Activated T-helper 9 cell treated with anti-CD3 and anti-CD28 coated beads, Interleukin-2, amount 50 U/mL, for 16 hours (primary cell): ENCODE results near the gene ZHX3.
"Not testable (repeated sequence)": the region's sequence is repeated elsewhere in the genome, so short reads cannot be mapped to it uniquely, and the experiment has no call there.

Source experiments
- DNase-seq: peaks from one replicate; pipeline ENCODE4 v3.0.0-alpha.2; 2020; ENCODE audit warnings: low read depth

The ZHX3 gene

DNA sequence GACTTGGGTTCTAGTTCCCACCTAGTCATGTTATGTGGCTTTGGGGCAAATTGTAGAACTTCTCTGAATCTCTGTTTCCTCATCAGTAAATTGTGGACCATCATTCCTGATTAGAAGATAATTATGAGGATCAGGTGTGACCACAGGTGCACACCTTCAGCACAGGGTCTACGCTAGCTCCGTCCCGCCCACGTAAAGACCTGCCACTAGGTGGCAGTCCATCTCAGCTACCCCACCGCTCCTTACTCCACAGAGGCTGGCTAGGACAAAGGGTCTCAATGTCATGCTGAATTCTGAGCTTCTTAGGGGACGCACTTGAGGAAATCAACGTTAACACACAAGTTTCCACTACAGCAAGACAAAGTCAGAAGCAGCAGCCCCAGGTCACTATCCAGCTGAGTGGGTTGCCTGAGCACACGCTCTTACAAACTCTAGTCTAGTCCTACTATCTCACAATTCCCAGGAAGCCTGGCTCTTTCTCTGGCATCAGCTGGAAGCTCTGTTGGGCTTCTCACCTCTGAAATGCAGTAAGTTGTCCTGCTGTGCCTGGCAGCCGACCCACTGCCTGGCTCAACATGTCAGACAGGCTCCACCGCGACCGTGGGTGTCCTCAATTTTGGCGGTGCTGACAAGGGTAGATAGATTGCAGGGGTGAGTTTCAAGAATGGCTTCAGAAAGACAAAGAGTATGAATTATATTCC is 182.2 kb downstream of the ZHX3 start:
- DNase-seq, result peak; percentile 58

DNA sequence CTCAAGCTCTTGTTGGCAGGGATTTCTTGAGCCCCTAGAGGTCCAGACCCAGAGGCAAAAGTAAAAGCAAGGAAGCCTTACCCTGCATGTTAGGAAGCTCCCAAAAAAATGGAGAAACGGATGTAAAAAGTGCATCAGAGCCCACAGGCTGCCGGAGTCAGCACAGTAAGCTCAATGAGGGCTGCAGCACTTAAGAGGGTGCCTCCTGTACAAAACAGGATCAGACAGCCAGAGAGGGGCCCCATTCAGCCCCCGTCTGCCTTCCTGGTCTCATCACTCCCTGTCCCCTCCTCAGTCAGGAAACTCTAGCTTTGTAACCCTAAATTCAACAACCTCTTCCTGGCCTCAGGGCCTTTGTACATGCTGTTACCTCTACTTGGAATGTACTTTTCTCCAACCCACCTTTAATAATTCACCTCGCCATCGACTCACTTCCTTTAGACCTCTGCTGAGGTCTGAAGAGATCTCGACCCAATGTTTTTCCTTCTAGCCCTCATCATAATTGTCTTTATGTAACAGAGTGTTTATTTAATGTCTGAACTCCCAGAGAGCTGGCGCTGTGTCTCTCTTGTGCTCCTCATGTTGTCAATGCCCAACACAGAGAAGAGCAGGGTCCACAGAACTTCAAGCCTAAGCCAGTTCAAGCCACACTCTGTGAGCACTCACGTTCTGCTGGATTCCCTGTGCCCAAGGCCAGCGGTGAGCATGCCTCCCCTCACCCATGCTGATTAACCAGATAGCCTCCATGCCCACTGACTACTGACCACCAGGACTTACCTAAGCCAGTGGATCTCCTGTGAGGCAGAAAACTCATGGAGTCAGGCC is 183.0 kb downstream of the ZHX3 start:
- DNase-seq, result no peak

DNA sequence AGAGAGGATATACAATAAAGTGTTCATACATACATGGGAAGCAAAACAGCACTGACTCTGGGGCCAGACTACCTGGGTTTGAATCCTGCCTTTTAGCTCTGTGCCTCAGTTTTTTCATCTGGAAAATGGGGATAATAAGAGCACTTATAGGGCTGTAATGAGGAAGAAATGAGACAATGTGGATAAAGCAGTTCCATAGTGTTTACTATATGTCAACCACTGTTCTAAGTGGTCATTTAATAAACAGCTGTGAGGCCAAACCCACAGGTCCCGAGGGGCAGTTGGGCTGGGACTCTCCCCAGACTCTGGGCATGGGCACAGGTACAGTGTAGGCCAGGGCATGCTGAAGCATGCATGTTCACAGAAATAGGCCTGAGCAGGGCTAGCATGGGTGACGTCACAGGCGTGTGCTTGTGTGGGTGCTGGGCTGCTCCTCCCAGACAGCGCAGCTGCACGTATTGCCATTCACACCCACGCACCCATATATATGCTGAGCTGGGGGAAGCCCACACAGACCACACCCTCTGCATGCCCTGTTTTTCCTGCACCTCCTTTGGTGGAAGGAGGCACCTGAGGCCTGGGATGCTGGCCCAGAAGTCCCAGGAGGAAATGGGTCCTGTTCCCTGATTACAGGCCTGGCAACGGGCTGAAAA is 183.7 kb downstream of the ZHX3 start:
- DNase-seq, result peak; percentile 36

DNA sequence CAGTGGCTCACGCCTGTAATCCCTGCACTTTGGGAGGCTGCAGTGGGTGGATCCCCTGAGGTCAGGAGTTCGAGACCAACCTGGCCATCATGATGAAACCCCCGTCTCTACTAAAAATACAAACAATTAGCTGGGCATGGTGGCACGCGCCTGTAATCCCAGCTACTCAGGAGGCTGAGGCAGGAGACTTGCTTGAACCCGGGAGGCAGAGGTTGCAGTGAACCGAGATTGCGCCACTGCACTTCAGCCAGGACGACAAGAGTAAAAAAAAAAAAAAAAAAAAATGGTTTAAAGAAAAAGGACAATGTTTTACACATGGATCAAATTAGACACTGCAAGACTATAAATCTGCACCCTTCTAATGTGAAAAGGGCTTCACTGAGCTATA is 185.1 kb downstream of the ZHX3 start:
- DNase-seq, result not testable (repeated sequence)

DNA sequence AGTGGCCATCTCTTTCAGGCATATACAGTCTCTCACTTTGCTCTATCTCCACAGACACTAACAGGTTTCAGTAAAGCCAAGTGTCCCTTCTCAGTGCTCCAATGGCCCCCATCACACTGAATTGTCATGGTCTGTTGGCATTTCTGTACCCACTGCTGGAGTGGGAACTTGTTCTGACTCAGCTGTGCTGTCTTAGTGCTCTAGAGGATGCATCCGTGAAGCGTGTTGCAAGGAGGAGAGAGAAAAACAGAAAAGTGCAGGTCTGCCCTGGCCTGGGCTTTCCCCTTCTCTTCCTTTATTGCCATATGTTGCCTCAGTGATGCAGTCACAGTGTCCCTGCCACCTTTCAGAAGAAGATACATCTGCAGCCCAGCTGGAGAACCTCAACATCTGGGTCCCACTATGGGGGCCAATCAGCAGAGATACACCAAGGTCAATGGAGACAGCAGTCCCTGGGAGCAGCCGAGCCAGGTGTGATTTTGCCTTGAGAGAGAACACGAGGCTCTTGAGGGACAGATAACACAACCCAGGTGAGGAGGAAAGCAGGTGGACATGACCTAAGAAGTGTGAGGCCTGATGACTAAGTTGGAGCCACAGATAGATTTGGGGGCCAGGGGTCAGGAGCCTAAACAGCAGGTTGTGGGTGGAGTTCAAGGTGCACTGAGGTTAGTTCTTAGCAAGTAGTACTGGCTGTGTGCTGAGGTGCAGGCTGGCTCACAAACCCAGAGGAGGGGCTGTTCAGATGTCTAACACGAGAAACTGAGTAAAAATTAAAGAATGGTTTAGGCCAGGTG is 185.7 kb downstream of the ZHX3 start:
- DNase-seq, result no peak
